Measurements from ENCODE around the gene AP2A1. TPM values are rescaled to one million over a fixed set of nuclear protein-coding genes. Genes with fewer than 3 reads are reported as not detected.

The AP2A1 gene
- total RNA-seq, 6 experiments from 2014 or later, result 38.7 to 103 (median 49.8) TPM

DNA sequence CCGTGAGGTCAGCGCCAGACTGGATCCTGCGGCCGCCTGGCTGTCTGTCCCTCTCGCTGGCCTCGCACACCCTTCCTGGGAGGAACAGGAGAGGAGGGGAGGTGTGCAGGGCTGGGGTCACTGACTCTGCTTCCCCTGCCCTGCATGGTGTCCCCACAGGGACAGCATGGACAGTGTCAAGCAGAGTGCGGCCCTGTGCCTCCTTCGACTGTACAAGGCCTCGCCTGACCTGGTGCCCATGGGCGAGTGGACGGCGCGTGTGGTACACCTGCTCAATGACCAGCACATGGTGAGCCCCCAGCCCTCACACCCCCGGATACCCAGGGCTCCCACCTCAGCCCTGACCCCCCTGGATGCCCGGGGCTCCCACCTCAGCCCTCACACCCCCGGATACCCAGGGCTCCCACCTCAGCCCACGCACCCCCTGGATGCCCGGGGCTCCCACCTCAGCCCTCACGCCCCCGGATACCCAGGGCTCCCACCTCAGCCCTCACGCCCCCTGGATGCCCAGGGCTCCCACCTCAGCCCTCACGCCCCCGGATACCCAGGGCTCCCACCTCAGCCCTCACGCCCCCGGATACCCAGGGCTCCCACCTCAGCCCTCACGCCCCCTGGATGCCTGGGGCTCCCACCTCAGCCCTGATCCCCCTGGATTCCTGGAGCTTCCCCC, 25.1 kb downstream of the AP2A1 start:
- no peaks in the 10 kb centered on the region for H3K27me3 ChIP-seq
- DNase-seq (no peak), ATAC-seq (peak in 1 of 4 donors; percentile 8)
- no peaks in the 10 kb centered on the region for H3K9me3 ChIP-seq
- peaks cover 7 to 61% (median 26%) of the 10 kb centered on the region in 4 donors for H3K36me3 ChIP-seq
- no peak overlapping the region for H3K27ac ChIP-seq
- H3K4me1 ChIP-seq, result no peaks in the 10 kb centered on the region
- WGBS (ENCODE audit: insufficient coverage, low coverage, low lambda C conversion rate, missing lambda C conversion rate), result 100% methylated on average over 2 of the region's 26 CpGs
- H3K4me3 ChIP-seq, result no peak overlapping the region
- no peak for TF ChIP-seq POLR2A (IDR thresholded peaks at IDR 0.05)
- TF ChIP-seq, protein P1, sequence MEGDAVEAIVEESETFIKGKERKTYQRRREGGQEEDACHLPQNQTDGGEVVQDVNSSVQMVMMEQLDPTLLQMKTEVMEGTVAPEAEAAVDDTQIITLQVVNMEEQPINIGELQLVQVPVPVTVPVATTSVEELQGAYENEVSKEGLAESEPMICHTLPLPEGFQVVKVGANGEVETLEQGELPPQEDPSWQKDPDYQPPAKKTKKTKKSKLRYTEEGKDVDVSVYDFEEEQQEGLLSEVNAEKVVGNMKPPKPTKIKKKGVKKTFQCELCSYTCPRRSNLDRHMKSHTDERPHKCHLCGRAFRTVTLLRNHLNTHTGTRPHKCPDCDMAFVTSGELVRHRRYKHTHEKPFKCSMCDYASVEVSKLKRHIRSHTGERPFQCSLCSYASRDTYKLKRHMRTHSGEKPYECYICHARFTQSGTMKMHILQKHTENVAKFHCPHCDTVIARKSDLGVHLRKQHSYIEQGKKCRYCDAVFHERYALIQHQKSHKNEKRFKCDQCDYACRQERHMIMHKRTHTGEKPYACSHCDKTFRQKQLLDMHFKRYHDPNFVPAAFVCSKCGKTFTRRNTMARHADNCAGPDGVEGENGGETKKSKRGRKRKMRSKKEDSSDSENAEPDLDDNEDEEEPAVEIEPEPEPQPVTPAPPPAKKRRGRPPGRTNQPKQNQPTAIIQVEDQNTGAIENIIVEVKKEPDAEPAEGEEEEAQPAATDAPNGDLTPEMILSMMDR (IDR thresholded peaks at IDR 0.05), result no peak
- intact Hi-C loops (cut with DNase I), result no loop called here

- DNase-seq, result no peak
- intact Hi-C loops (cut with DNase I), result no loop called here
- 96% methylated on average over 18 of the region's 22 CpGs for WGBS (ENCODE audit: insufficient coverage, low coverage, low lambda C conversion rate, missing lambda C conversion rate)
- peaks cover 7 to 65% (median 33%) of the 10 kb centered on the region in 4 donors for H3K36me3 ChIP-seq
- H3K4me1 ChIP-seq, result no peaks in the 10 kb centered on the region
- no peak for TF ChIP-seq POLR2A (IDR thresholded peaks at IDR 0.05)
- TF ChIP-seq, protein P1 (IDR thresholded peaks at IDR 0.05), result no peak
- H3K4me3 ChIP-seq, result no peak overlapping the region
- H3K9me3 ChIP-seq, result no peaks in the 10 kb centered on the region
- H3K27ac ChIP-seq, result no peak overlapping the region
- no peaks in the 10 kb centered on the region for H3K27me3 ChIP-seq
- ATAC-seq, result no peak
Observed at GRCh38 chr19:49792829-49793560, 26.2 kb downstream of the AP2A1 start.

GRCh38 chr19:49793561-49793840, 26.7 kb downstream of the AP2A1 start:
- Histone ChIP-seq H3K27me3 (no peaks in the 10 kb centered on the region), H3K4me1 (no peaks in the 10 kb centered on the region), H3K36me3 (peaks cover 7 to 66% (median 37%) of the 10 kb centered on the region in 4 donors), H3K27ac (no peak overlapping the region), H3K9me3 (no peaks in the 10 kb centered on the region), H3K4me3 (no peak overlapping the region)
- intact Hi-C loops (cut with DNase I), result no loop called here
- ATAC-seq (no peak), DNase-seq (no peak)
- TF ChIP-seq POLR2A (IDR thresholded peaks at IDR 0.05), result no peak
- TF ChIP-seq, protein P1 (IDR thresholded peaks at IDR 0.05), result no peak
- 50% methylated on average over 1 of the region's 6 CpGs for WGBS (ENCODE audit: insufficient coverage, low coverage, low lambda C conversion rate, missing lambda C conversion rate)

GRCh38 chr19:49795615-49796014, 28.8 kb downstream of the AP2A1 start:
- Histone ChIP-seq H3K27me3 (no peaks in the 10 kb centered on the region), H3K36me3 (peaks cover 7 to 77% (median 47%) of the 10 kb centered on the region in 4 donors), H3K27ac (no peak overlapping the region), H3K4me1 (no peaks in the 10 kb centered on the region), H3K9me3 (no peaks in the 10 kb centered on the region), H3K4me3 (no peak overlapping the region)
- 88% methylated on average over 11 of the region's 20 CpGs for WGBS (ENCODE audit: insufficient coverage, low coverage, low lambda C conversion rate, missing lambda C conversion rate)
- DNase-seq (no peak), ATAC-seq (no peak)
- intact Hi-C loops (cut with DNase I), result no loop called here
- TF ChIP-seq POLR2A (IDR thresholded peaks at IDR 0.05), result no peak

GRCh38 chr19:49798574-49798973, 31.8 kb downstream of the AP2A1 start:
- intact Hi-C loops (cut with DNase I), result no loop called here
- TF ChIP-seq POLR2A (IDR thresholded peaks at IDR 0.05), result no peak
- TF ChIP-seq, protein P1 (IDR thresholded peaks at IDR 0.05), result no peak
- Histone ChIP-seq H3K36me3 (peaks cover 0 to 73% (median 37%) of the 10 kb centered on the region in 4 donors), H3K9me3 (no peaks in the 10 kb centered on the region), H3K27ac (no peak overlapping the region), H3K27me3 (no peaks in the 10 kb centered on the region), H3K4me3 (no peak overlapping the region), H3K4me1 (no peaks in the 10 kb centered on the region)
- no CpG with 5 or more reads among the region's 11 CpGs for WGBS (ENCODE audit: insufficient coverage, low coverage, low lambda C conversion rate, missing lambda C conversion rate)
- ATAC-seq, result no peak
- no peak for DNase-seq

Measured in right lobe of liver (tissue), 6 donors.